MM.1S (cell line): ENCODE measurements around the gene CHTF8.
"Not testable (repeated sequence)": the region's sequence is repeated elsewhere in the genome, so short reads cannot be mapped to it uniquely, and the experiment has no call there.

Experiments used
- DNase-seq: peaks from one replicate; pipeline ENCODE4 v3.0.0-alpha.2; 2015
- H2AFZ ChIP-seq: fragments of 300-600 bp; sonication (generic); 2 replicates; pipeline ENCODE4 v1.6.0; 2016; ENCODE audit warnings: antibody characterized with exemption, low read length
- H3F3A ChIP-seq: fragments of 300-600 bp; sonication (generic); 2 replicates; pipeline ENCODE4 v1.6.1; 2016; ENCODE audit warnings: mild to moderate bottlenecking, antibody characterized with exemption, low read length, moderate library complexity, mixed read lengths; ENCODE audit not compliant: insufficient read depth
- H3K27ac ChIP-seq: fragments of 300-600 bp; sonication (generic); 2 replicates; pipeline ENCODE4 v1.5.1; 2016; ENCODE audit warnings: mild to moderate bottlenecking, low read length
- H3K27me3 ChIP-seq: fragments of 300-600 bp; sonication (generic); replicated peaks from 2 replicates; pipeline ENCODE4 v1.6.0; 2016; ENCODE audit warnings: low read length; ENCODE audit not compliant: insufficient read depth
- H3K36me3 ChIP-seq: fragments of 300-600 bp; sonication (generic); replicated peaks from 2 replicates; pipeline ENCODE4 v1.6.1; 2016; ENCODE audit warnings: mild to moderate bottlenecking, low read length, mixed read lengths; ENCODE audit not compliant: insufficient read depth
- H3K4me1 ChIP-seq: fragments of 300-600 bp; sonication (generic); 2 replicates; pipeline ENCODE4 v1.6.1; 2016; ENCODE audit warnings: low read length, mixed read lengths
- H3K4me2 ChIP-seq: fragments of 300-600 bp; sonication (generic); 2 replicates; pipeline ENCODE4 v1.6.0; 2016; ENCODE audit warnings: low read depth, low read length
- H3K4me3 ChIP-seq: fragments of 300-600 bp; sonication (generic); 2 replicates; pipeline ENCODE4 v1.5.1; 2016; ENCODE audit warnings: low read length, mixed read lengths
- H3K79me2 ChIP-seq: fragments of 300-600 bp; sonication (generic); 2 replicates; pipeline ENCODE4 v1.6.1; 2016; ENCODE audit warnings: mixed run types, low read length, mixed read lengths
- H3K9ac ChIP-seq: fragments of 300-600 bp; sonication (generic); 2 replicates; pipeline ENCODE4 v1.6.1; 2016; ENCODE audit warnings: low read length, mixed read lengths
- H3K9me2 ChIP-seq: fragments of 300-600 bp; sonication (generic); replicated peaks from 2 replicates; pipeline ENCODE4 v1.6.1; 2016; ENCODE audit warnings: mild to moderate bottlenecking, low read length, mixed read lengths; ENCODE audit not compliant: insufficient read depth
- H3K9me3 ChIP-seq: fragments of 300-600 bp; sonication (generic); replicated peaks from 2 replicates; pipeline ENCODE4 v1.6.1; 2016; ENCODE audit warnings: mild to moderate bottlenecking, low read length, mixed read lengths; ENCODE audit not compliant: insufficient read depth
- H4K20me1 ChIP-seq: fragments of 300-600 bp; sonication (generic); 2 replicates; pipeline ENCODE4 v1.6.1; 2016; ENCODE audit warnings: mild to moderate bottlenecking, low read length, moderate library complexity, mixed read lengths; ENCODE audit not compliant: insufficient read depth
- CTCF ChIP-seq: fragments of 300-600 bp; sonication (generic); IDR thresholded peaks from 2 replicates; pipeline ENCODE4 v1.5.1; 2016; ENCODE audit warnings: antibody characterized with exemption, low read length, mixed read lengths
- EZH2 ChIP-seq: fragments of 300-600 bp; sonication (generic); optimal IDR thresholded peaks from 2 replicates; pipeline ENCODE3; 2017; ENCODE audit warnings: low read depth, mild to moderate bottlenecking, antibody characterized with exemption, low read length, mixed read lengths
- EZH2phosphoT487 ChIP-seq: fragments of 300-600 bp; sonication (generic); IDR thresholded peaks from 2 replicates; pipeline ENCODE4 v1.6.1; 2018; ENCODE audit warnings: antibody characterized with exemption, low read length

CHTF8 gene

GRCh38 chr16:69127966-69128510 lies 4.3 kb downstream of the CHTF8 start:
- H3K79me2 ChIP-seq, result peaks cover 63% of the 10 kb centered on the region
- H3K4me2 ChIP-seq, result no peak overlapping the region
- no peaks in the 10 kb centered on the region for H3K27me3 ChIP-seq
- no peak overlapping the region for H3K27ac ChIP-seq
- H3F3A ChIP-seq, result no peaks in the 10 kb centered on the region
- no peak overlapping the region for H3K4me3 ChIP-seq
- no peaks in the 10 kb centered on the region; the same call in 1 of the 2 replicates for H4K20me1 ChIP-seq
- H3K9me3 ChIP-seq, result no peaks in the 10 kb centered on the region
- no peak for DNase-seq
- H3K36me3 ChIP-seq, result no peaks in the 10 kb centered on the region
- H3K9ac ChIP-seq, result no peak overlapping the region
- no peaks in the 10 kb centered on the region for H3K4me1 ChIP-seq
- no peak overlapping the region for H2AFZ ChIP-seq
- TF ChIP-seq CTCF, result no peak
- TF ChIP-seq EZH2phosphoT487, result no peak
- no peak for TF ChIP-seq EZH2
- no peaks in the 10 kb centered on the region for H3K9me2 ChIP-seq

- H3K36me3 ChIP-seq, H3K4me3 ChIP-seq, H3K9me3 ChIP-seq, H3K27ac ChIP-seq, H3K4me1 ChIP-seq, H3K4me2 ChIP-seq, H2AFZ ChIP-seq, H4K20me1 ChIP-seq, H3K9me2 ChIP-seq, H3K27me3 ChIP-seq, DNase-seq, H3K9ac ChIP-seq, H3F3A ChIP-seq: not testable (repeated sequence)
- peaks cover 54% of the 10 kb centered on the region for H3K79me2 ChIP-seq
Measured at GRCh38 chr16:69126801-69127200, 5.6 kb downstream of the CHTF8 start.

DNA sequence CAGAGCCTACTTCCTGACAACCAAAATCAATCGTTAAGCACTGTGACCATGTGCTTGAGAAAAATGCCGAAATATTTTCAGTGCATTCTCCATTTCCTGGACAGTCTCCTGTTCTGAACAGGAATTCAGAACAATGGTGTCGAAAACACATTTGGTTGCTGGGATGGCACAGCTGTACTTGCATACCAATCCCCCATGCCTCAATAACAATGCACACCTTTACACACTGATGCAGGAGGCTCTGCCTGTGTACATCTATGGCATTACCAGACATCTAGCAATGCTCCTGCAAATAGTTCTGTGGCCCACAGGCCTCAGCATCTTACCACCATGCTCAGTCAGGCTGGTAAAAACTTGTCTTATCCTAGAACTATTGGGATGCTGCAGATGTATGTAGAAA lies 6.2 kb downstream of the CHTF8 start:
- H3K27me3 ChIP-seq, result no peaks in the 10 kb centered on the region
- H3K9me2 ChIP-seq, result no peaks in the 10 kb centered on the region
- H3K4me1 ChIP-seq, result no peaks in the 10 kb centered on the region
- H3F3A ChIP-seq, result no peaks in the 10 kb centered on the region
- H3K79me2 ChIP-seq, result peaks cover 48% of the 10 kb centered on the region
- no peak overlapping the region for H3K4me2 ChIP-seq
- no peak overlapping the region for H3K9ac ChIP-seq
- H3K9me3 ChIP-seq, result no peaks in the 10 kb centered on the region
- H3K36me3 ChIP-seq, result no peaks in the 10 kb centered on the region
- TF ChIP-seq EZH2, result no peak
- TF ChIP-seq EZH2phosphoT487, result no peak
- TF ChIP-seq CTCF, result no peak
- H4K20me1 ChIP-seq, result no peaks in the 10 kb centered on the region; the same call in 1 of the 2 replicates
- no peak overlapping the region for H3K4me3 ChIP-seq
- DNase-seq, result no peak
- no peak overlapping the region for H3K27ac ChIP-seq
- no peak overlapping the region for H2AFZ ChIP-seq

DNA sequence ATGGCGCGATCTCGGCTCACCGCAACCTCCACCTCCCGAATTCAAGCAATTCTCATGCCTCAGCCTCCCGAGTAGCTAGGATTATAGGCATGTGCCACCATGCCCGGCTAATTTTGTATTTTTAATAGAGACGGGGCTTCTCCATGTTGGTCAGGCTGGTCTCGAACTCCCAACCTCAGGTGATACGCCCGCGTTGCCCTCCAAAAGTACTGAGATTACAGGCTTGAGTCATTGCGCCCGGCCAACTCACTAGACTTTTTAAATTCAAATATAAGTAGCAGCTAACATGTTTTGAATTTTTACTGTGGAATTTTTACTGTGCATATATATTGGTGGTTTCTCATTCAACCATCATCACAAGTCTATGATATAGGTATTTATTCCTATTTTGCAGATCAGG lies 7.4 kb downstream of the CHTF8 start:
- not testable (repeated sequence) for H2AFZ ChIP-seq, H3K4me2 ChIP-seq, H3F3A ChIP-seq, H3K36me3 ChIP-seq, H3K9ac ChIP-seq, H3K4me3 ChIP-seq, H3K27ac ChIP-seq, H3K27me3 ChIP-seq, H3K4me1 ChIP-seq, H3K9me2 ChIP-seq, H4K20me1 ChIP-seq, H3K9me3 ChIP-seq, DNase-seq
- peaks cover 36% of the 10 kb centered on the region for H3K79me2 ChIP-seq

DNA sequence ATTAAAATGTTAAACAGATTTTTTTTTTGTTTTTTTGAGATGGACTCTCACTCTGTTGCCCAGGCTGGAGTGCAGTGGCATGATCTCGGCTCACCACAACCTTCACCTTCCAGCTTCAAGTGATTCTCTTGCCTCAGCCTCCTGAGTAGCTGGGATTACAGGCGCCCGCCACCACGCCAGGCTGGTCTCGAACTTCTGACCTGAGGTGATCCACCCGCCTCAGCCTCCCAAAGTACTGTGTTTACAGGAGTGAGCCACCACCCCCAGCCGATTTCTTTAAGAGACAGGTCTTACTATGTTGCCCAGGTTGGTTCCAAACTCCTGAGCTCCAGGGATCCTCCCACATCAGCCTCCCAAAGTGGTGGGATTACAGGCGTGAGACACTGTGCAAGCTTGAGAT lies 8.0 kb downstream of the CHTF8 start:
- H3K4me3 ChIP-seq, H4K20me1 ChIP-seq, H3K4me1 ChIP-seq, H3K9ac ChIP-seq, DNase-seq, H3K27ac ChIP-seq, H3K9me2 ChIP-seq, H3F3A ChIP-seq, H3K27me3 ChIP-seq, H3K36me3 ChIP-seq, H3K4me2 ChIP-seq, H2AFZ ChIP-seq, H3K9me3 ChIP-seq: not testable (repeated sequence)
- H3K79me2 ChIP-seq, result peaks cover 30% of the 10 kb centered on the region
